Measurements from ENCODE around the gene SDCCAG8. TPM values are rescaled to one million over a fixed set of nuclear protein-coding genes. Genes with fewer than 3 reads are reported as not detected.

SDCCAG8 gene
- total RNA-seq, 1 donor from 2014 or later: 31.6 TPM

DNA sequence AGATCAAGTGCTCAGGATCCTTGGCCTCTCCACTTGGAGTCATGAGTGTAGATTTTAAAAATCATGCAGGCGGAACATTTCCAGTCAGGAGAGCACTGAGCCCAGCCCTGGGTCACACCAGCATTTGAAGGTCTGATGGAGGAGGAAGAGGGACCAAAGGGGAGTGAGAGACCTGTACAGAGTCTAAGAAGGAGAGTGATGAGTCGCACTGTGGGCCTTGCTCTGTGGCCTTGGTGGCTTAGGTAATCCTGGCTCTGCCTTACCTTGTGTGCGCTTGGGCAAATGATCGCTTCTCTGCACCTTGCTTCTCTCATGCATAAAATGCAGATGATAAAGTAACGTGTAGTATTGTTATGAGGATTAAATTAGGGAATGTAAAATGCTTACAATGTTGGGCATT lies 225.3 kb downstream of the SDCCAG8 start:
- peaks cover 4% of the 10 kb centered on the region for H3K9me3 Mint-ChIP-seq (ENCODE audit: low read depth)
- no peak for DNase-seq (ENCODE audit: low spot score, unreplicated experiment)
- H3K27ac Mint-ChIP-seq: no peak overlapping the region
- peaks cover 8% of the 10 kb centered on the region for H3K4me1 Mint-ChIP-seq (ENCODE audit: low read depth)
- TF ChIP-seq CTCF (IDR thresholded peaks at IDR 0.05; ENCODE audit: unreplicated experiment): no peak
- no peak overlapping the region for H3K4me3 Mint-ChIP-seq (ENCODE audit: low read depth)
- peaks cover 1% of the 10 kb centered on the region for H3K36me3 Mint-ChIP-seq (ENCODE audit: insufficient read depth)
- H3K27me3 Mint-ChIP-seq: peaks cover 9% of the 10 kb centered on the region

GRCh38 chr1:243482141-243483022 lies 226.5 kb downstream of the SDCCAG8 start:
- Mint-ChIP-seq H3K27me3 (peaks cover 9% of the 10 kb centered on the region), H3K9me3 (ENCODE audit: low read depth) (peaks cover 4% of the 10 kb centered on the region), H3K4me3 (ENCODE audit: low read depth) (peak overlapping the region; percentile 72), H3K36me3 (ENCODE audit: insufficient read depth) (peaks cover 1% of the 10 kb centered on the region), H3K27ac (peak overlapping the region; percentile 49), H3K4me1 (ENCODE audit: low read depth) (peaks cover 8% of the 10 kb centered on the region)
- no peak for TF ChIP-seq CTCF (IDR thresholded peaks at IDR 0.05; ENCODE audit: unreplicated experiment)
- DNase-seq (ENCODE audit: low spot score, unreplicated experiment): no peak

DNA sequence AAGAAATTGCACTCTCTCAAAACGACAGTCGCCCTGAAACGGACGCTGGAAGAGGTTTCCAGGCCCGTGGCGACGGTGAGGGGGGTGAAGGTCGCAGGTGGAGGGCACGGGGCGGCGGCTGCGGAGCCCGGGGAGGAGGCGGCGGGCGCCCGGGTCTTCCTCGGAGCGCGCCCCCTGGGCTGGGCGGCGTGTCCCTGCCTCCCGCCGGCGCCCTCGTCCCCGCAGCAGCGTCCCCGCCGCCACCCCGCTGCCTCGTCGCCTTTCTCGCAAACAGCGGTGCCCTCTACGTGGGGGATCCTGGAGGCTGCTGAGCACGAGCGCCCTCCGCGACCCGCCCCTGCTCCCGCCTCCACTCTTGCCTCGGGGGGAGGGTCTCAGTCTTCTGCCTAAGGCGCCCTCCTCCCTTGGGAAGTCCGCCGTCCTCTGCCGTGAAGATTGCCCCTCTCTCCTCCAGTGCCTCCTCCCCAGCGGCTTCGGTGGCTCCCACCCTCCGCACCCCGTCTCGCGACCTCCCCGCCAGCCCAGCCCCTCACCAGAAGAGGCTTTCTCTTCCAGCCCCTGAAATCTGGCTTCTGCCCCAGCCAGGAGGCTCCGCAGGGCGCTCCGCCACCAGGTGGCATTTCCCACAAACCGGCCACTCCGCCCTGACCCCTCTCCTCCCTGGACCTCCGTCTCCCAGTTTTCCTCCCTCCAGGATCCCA lies 227.4 kb downstream of the SDCCAG8 start:
- TF ChIP-seq CTCF (IDR thresholded peaks at IDR 0.05; ENCODE audit: unreplicated experiment): peak; percentile 32

GRCh38 chr1:243483952-243484351 lies 228.1 kb downstream of the SDCCAG8 start:
- no peak overlapping the region for H3K27ac Mint-ChIP-seq

More for the DNA sequence above, 227.4 kb downstream of the SDCCAG8 start:
- peak; percentile 31 for DNase-seq (ENCODE audit: low spot score, unreplicated experiment)
- H3K27ac Mint-ChIP-seq: peak overlapping the region; percentile 84
- H3K36me3 Mint-ChIP-seq (ENCODE audit: insufficient read depth): peaks cover 1% of the 10 kb centered on the region
- H3K4me1 Mint-ChIP-seq (ENCODE audit: low read depth): peaks cover 8% of the 10 kb centered on the region
- peak overlapping the region; percentile 72 for H3K4me3 Mint-ChIP-seq (ENCODE audit: low read depth)
- H3K9me3 Mint-ChIP-seq (ENCODE audit: low read depth): peaks cover 4% of the 10 kb centered on the region
- peaks cover 9% of the 10 kb centered on the region for H3K27me3 Mint-ChIP-seq

More at GRCh38 chr1:243483952-243484351, 228.1 kb downstream of the SDCCAG8 start:
- Mint-ChIP-seq H3K36me3 (ENCODE audit: insufficient read depth) (peaks cover 4% of the 10 kb centered on the region), H3K9me3 (ENCODE audit: low read depth) (peaks cover 4% of the 10 kb centered on the region), H3K4me3 (ENCODE audit: low read depth) (peak overlapping the region; percentile 72), H3K27me3 (peaks cover 9% of the 10 kb centered on the region), H3K4me1 (ENCODE audit: low read depth) (peaks cover 8% of the 10 kb centered on the region)
- DNase-seq (ENCODE audit: low spot score, unreplicated experiment): no peak
- TF ChIP-seq CTCF (IDR thresholded peaks at IDR 0.05; ENCODE audit: unreplicated experiment): no peak
